HepG2 (cell line): ENCODE data around the gene KIF3A.

Experiments used
- CREB1 ChIP-seq, 2 experiments: fragments of 450-650 bp in 1 of 2; IDR thresholded peaks; 2 replicates each; pipeline ENCODE4 v1.6.1; 2016 to 2017; ENCODE audit warnings: control low read depth in 1 of 2, mild to moderate bottlenecking in 1 of 2, missing compliant biosample characterization in 1 of 2, missing genetic modification characterization in 1 of 2
- CTCF ChIP-seq: sonication (generic); formaldehyde crosslinking; IDR thresholded peaks from 2 replicates; pipeline ENCODE4 v1.5.0; 2020; ENCODE audit warnings: mild to moderate bottlenecking, missing genetic modification reagents, moderate library complexity
- GTF2F1 ChIP-seq: fragments of 150-350 bp; IDR thresholded peaks from 2 replicates; pipeline ENCODE4 v1.6.1; 2014; ENCODE audit warnings: low read length
- JUNB ChIP-seq: sonication (generic); formaldehyde crosslinking; IDR thresholded peaks from 2 replicates; pipeline ENCODE4 v1.8.0; 2022; ENCODE audit warnings: missing genetic modification reagents, mild to moderate bottlenecking, borderline replicate concordance
- KDM3A ChIP-seq: IDR thresholded peaks from 2 replicates; pipeline ENCODE4 v1.6.1; 2018; ENCODE audit warnings: low read depth, missing compliant biosample characterization
- SAFB2 ChIP-seq: sonication (generic); formaldehyde crosslinking; IDR thresholded peaks from 2 replicates; pipeline ENCODE4 v1.5.1; 2020; ENCODE audit warnings: missing genetic modification reagents, low read depth, mild to moderate bottlenecking, borderline replicate concordance
- TOPORS ChIP-seq: sonication (generic); formaldehyde crosslinking; IDR thresholded peaks from 2 replicates; pipeline ENCODE4 v1.8.0; 2023; ENCODE audit warnings: mild to moderate bottlenecking, missing genetic modification reagents
- U2AF2 ChIP-seq: fragments of 200-400 bp; formaldehyde crosslinking; IDR thresholded peaks from 2 replicates; pipeline ENCODE4 v1.6.1; 2017; ENCODE audit warnings: low read depth, mild to moderate bottlenecking, low read length
- ZNF747 ChIP-seq: sonication (generic); formaldehyde crosslinking; IDR thresholded peaks from 2 replicates; pipeline ENCODE4 v1.8.1; 2023; ENCODE audit warnings: missing genetic modification reagents, mild to moderate bottlenecking, borderline replicate concordance

GRCh38 chr5:132729896-132730295, 7.5 kb downstream of the KIF3A start:
- no peak for TF ChIP-seq SAFB2 (CRISPR knock-in tag)
- no peak for TF ChIP-seq CREB1 (IDR thresholded peaks at IDR 0.05)
- no peak for TF ChIP-seq CREB1 (CRISPR knock-in tag; IDR thresholded peaks at IDR 0.05)
- no peak for TF ChIP-seq KDM3A (CRISPR knock-in tag)
- TF ChIP-seq CTCF (CRISPR knock-in tag), result no peak
- no peak for TF ChIP-seq GTF2F1
- no peak for TF ChIP-seq JUNB (CRISPR knock-in tag)
- no peak for TF ChIP-seq ZNF747
- no peak for TF ChIP-seq U2AF2
- TF ChIP-seq TOPORS, result no peak
